ENCODE data around the gene MON2. TPM values are rescaled to one million over a fixed set of nuclear protein-coding genes. Genes with fewer than 3 reads are reported as not detected.

The MON2 gene
- total and polyA plus RNA-seq, 2 of the 13 experiments (the other 11 are each of a cell fraction or from before 2014, with no cell fraction given) = 10.5 to 24.8 TPM

DNA sequence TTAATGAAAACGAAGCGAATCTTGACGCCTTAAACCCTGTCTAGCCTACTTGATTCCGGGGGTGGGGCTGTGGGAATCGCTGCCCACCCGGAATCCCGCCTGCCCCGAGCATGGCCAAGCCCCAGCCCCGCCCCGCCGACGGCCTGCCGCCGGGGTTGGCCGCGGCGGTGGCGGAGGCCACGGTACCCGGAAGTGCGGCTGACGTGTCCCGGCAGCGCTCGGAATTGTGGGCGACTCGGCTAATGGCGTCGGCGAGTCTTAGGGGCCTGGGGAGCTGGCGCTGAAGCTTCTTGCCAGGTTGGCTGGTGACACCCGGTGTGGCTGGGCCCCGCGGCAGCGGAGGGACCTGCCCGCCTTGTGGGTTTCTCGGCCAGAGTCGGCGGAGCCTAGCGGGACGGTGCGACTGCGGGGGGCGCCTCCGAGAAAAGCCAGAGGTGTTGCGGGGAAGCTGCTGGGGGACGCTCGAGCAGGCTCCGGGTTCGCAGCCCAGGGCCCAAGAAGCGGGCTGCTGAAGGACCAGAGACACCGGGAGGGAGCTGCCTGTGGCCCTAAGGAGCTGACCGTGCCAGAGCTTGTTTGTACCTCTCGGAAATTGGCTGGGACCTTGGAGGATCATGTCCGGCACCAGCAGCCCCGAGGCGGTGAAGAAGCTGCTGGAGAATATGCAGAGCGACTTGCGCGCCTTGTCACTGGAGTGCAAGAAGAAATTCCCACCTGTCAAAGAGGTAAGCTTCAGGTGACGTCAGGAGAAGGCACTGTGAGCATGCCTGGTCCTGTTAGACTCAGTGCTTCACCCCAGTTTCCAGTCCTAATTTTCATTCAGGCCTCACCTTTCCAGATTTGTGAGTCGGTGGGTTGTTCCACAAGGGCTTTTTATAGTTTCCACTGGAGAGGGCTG lies at the start of gene MON2 (continued):
- TF ChIP-seq, protein P1, sequence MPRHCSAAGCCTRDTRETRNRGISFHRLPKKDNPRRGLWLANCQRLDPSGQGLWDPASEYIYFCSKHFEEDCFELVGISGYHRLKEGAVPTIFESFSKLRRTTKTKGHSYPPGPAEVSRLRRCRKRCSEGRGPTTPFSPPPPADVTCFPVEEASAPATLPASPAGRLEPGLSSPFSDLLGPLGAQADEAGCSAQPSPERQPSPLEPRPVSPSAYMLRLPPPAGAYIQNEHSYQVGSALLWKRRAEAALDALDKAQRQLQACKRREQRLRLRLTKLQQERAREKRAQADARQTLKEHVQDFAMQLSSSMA (CRISPR knock-in tag; IDR thresholded peaks at IDR 0.05) = no peak
- TF ChIP-seq, protein P2, sequence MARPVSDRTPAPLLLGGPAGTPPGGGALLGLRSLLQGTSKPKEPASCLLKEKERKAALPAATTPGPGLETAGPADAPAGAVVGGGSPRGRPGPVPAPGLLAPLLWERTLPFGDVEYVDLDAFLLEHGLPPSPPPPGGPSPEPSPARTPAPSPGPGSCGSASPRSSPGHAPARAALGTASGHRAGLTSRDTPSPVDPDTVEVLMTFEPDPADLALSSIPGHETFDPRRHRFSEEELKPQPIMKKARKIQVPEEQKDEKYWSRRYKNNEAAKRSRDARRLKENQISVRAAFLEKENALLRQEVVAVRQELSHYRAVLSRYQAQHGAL (CRISPR knock-in tag; IDR thresholded peaks at IDR 0.05; ENCODE audit: not compliant biosample characterization) = no peak
- TF ChIP-seq ZFP1 (CRISPR knock-in tag; IDR thresholded peaks at IDR 0.05) (0 out of 2 replicates have a peak, but pooled peaks have one; percentile 55), ZSCAN31 (CRISPR knock-in tag; IDR thresholded peaks at IDR 0.05; ENCODE audit: low read depth) (no peak), PHF20 (CRISPR knock-in tag; IDR thresholded peaks at IDR 0.05) (peak; percentile 84), CCAR2 (optimal IDR thresholded peaks at IDR 0.05; ENCODE audit: low read depth, low read length) (no peak), FOXP1 (IDR thresholded peaks at IDR 0.05) (no peak), FOXP1 (CRISPR knock-in tag; IDR thresholded peaks at IDR 0.05) (no peak), RARG (CRISPR knock-in tag; IDR thresholded peaks at IDR 0.05; ENCODE audit: low read depth) (no peak), NFE2L2 (IDR thresholded peaks at IDR 0.05; ENCODE audit: low read length) (no peak), RARA (CRISPR knock-in tag; IDR thresholded peaks at IDR 0.05) (no peak), PPARG (CRISPR knock-in tag; conservative IDR thresholded peaks at IDR 0.05) (peak; percentile 42; the same call in 1 of the 2 replicates), ZNF264 (CRISPR knock-in tag; IDR thresholded peaks at IDR 0.05) (peak; percentile 71; the same call in 1 of the 2 replicates), GTF3A (CRISPR knock-in tag; conservative IDR thresholded peaks at IDR 0.05) (0 out of 2 replicates have a peak, but pooled peaks have one; percentile 29), ZNF766 (CRISPR knock-in tag; IDR thresholded peaks at IDR 0.05; ENCODE audit: borderline replicate concordance) (peak; percentile 42; the same call in 1 of the 2 replicates), ZNF644 (CRISPR knock-in tag; IDR thresholded peaks at IDR 0.05; ENCODE audit: low read depth) (0 out of 2 replicates have a peak, but pooled peaks have one; percentile 13), RBM22 (optimal IDR thresholded peaks at IDR 0.05; ENCODE audit: low read length) (no peak), MLLT10 (CRISPR knock-in tag; IDR thresholded peaks at IDR 0.05) (no peak), NCOA2 (CRISPR knock-in tag; IDR thresholded peaks at IDR 0.05) (no peak), ZNF253 (CRISPR knock-in tag; IDR thresholded peaks at IDR 0.05; ENCODE audit: borderline replicate concordance) (peak; percentile 51; the same call in 1 of the 2 replicates)
- TF ChIP-seq, protein P3, sequence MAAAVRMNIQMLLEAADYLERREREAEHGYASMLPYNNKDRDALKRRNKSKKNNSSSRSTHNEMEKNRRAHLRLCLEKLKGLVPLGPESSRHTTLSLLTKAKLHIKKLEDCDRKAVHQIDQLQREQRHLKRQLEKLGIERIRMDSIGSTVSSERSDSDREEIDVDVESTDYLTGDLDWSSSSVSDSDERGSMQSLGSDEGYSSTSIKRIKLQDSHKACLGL (CRISPR knock-in tag; IDR thresholded peaks at IDR 0.05) = no peak
- TF ChIP-seq, protein P4, sequence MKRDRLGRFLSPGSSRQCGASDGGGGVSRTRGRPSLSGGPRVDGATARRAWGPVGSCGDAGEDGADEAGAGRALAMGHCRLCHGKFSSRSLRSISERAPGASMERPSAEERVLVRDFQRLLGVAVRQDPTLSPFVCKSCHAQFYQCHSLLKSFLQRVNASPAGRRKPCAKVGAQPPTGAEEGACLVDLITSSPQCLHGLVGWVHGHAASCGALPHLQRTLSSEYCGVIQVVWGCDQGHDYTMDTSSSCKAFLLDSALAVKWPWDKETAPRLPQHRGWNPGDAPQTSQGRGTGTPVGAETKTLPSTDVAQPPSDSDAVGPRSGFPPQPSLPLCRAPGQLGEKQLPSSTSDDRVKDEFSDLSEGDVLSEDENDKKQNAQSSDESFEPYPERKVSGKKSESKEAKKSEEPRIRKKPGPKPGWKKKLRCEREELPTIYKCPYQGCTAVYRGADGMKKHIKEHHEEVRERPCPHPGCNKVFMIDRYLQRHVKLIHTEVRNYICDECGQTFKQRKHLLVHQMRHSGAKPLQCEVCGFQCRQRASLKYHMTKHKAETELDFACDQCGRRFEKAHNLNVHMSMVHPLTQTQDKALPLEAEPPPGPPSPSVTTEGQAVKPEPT (CRISPR knock-in tag; IDR thresholded peaks at IDR 0.05; ENCODE audit: low read depth) = no peak; the same call in 1 of the 2 replicates
